IMR-90 (cell line): Measurements from ENCODE around the gene TMEM179. TPM values are rescaled to one million over a fixed set of nuclear protein-coding genes. Genes with fewer than 3 reads are reported as not detected.

Experiments used
- ATAC-seq: fragments of 200-7000 bp; cut with Tn5 transposase; 2 replicates; pipeline ENCODE4 v1.9.1; 2020; ENCODE audit warnings: low read depth, mild to moderate bottlenecking, moderate library complexity
- BruUV-seq: library from RNA; stranded (reverse); fragments of 400-500 nt; replicated peaks from 2 replicates; lab custom pipeline; 2021; lab: Mats Ljungman, UMichigan
- CTCF ChIA-PET: fragments of 300-600 bp; formaldehyde crosslinking; extraction: SDS; loops from one replicate; lab custom pipeline; 2021; ENCODE audit warnings: antibody characterized with exemption; lab: Yijun Ruan, JAX
- POLR2A ChIA-PET: fragments of 300-600 bp; sonication (Branson Sonifier 250); formaldehyde crosslinking; loops from one replicate; lab custom pipeline; 2022; ENCODE audit warnings: antibody characterized with exemption; ENCODE audit not compliant: unreplicated experiment; lab: Charles Lee
- DNase-seq: peaks from one replicate; pipeline ENCODE4 v3.0.0; 2013
- H2AFZ ChIP-seq: replicated peaks from 2 replicates; pipeline ENCODE3; 2013; ENCODE audit warnings: low read length, mild to moderate bottlenecking; ENCODE audit not compliant: poor library complexity
- H2AK5ac ChIP-seq: 2 replicates; pipeline ENCODE4 v1.6.1; 2013; ENCODE audit warnings: low read depth, low read length, inconsistent platforms
- H2AK9ac ChIP-seq: replicated peaks from 2 replicates; pipeline ENCODE3; 2013; ENCODE audit warnings: mild to moderate bottlenecking, low read depth, low read length, moderate library complexity; ENCODE audit not compliant: poor library complexity
- H2BK120ac ChIP-seq: 2 replicates; pipeline ENCODE4 v1.6.1; 2013; ENCODE audit warnings: low read depth, low read length, inconsistent platforms
- H2BK15ac ChIP-seq: 3 replicates; pipeline ENCODE4 v1.6.1; 2013; ENCODE audit warnings: low read depth, low read length, inconsistent platforms
- H2BK20ac ChIP-seq: 2 replicates; pipeline ENCODE4 v1.6.1; 2013; ENCODE audit warnings: low read depth, mild to moderate bottlenecking, inconsistent platforms, low read length, moderate library complexity
- H2BK5ac ChIP-seq: 2 replicates; pipeline ENCODE4 v1.6.1; 2013; ENCODE audit warnings: mild to moderate bottlenecking, low read depth, low read length, inconsistent platforms; ENCODE audit not compliant: poor library complexity, severe bottlenecking
- H3K14ac ChIP-seq: replicated peaks from 2 replicates; pipeline ENCODE4 v1.6.1; 2013; ENCODE audit warnings: low read depth, low read length, inconsistent platforms
- H3K18ac ChIP-seq: 2 replicates; pipeline ENCODE4 v1.6.1; 2013; ENCODE audit warnings: low read depth, low read length, control low read depth
- H3K23ac ChIP-seq: 2 replicates; pipeline ENCODE4 v1.6.1; 2013; ENCODE audit warnings: low read depth, low read length, inconsistent platforms
- H3K27ac ChIP-seq: 2 replicates; pipeline ENCODE4 v1.5.1; 2013; ENCODE audit warnings: mild to moderate bottlenecking, control low read depth, low read length; ENCODE audit not compliant: insufficient read depth
- H3K27me3 ChIP-seq: 2 replicates; pipeline ENCODE4 v1.6.1; 2013; ENCODE audit warnings: low read length; ENCODE audit not compliant: control insufficient read depth, insufficient read depth
- H3K36me3 ChIP-seq: 2 replicates; pipeline ENCODE4 v1.6.1; 2013; ENCODE audit warnings: low read length, mixed read lengths; ENCODE audit not compliant: control insufficient read depth, insufficient read depth
- H3K4ac ChIP-seq: 2 replicates; pipeline ENCODE4 v1.6.1; 2013; ENCODE audit warnings: low read depth, low read length, inconsistent platforms
- H3K4me1 ChIP-seq: 2 replicates; pipeline ENCODE4 v1.6.1; 2013; ENCODE audit warnings: low read length, mixed read lengths; ENCODE audit not compliant: control insufficient read depth, insufficient read depth
- H3K4me2 ChIP-seq: 2 replicates; pipeline ENCODE4 v1.6.1; 2013; ENCODE audit warnings: low read depth, mild to moderate bottlenecking, control low read depth, low read length, moderate library complexity
- H3K4me3 ChIP-seq: 2 replicates; pipeline ENCODE4 v1.5.1; 2013; ENCODE audit warnings: low read depth, mild to moderate bottlenecking, control low read depth, low read length, moderate library complexity; ENCODE audit not compliant: insufficient read depth
- H3K56ac ChIP-seq: 2 replicates; pipeline ENCODE4 v1.6.1; 2013; ENCODE audit warnings: low read length, inconsistent platforms; ENCODE audit not compliant: insufficient read depth; ENCODE audit errors: extremely low read depth
- H3K79me1 ChIP-seq, 2 experiments: 2 replicates each; pipeline ENCODE4 v1.6.1; 2013; ENCODE audit warnings: low read length in 2 of 2, inconsistent platforms in 1 of 2, low read depth in 1 of 2
- H3K9ac ChIP-seq: 2 replicates; pipeline ENCODE4 v1.6.1; 2013; ENCODE audit warnings: low read depth, low read length, control low read depth
- H3K9me1 ChIP-seq: 2 replicates; pipeline ENCODE4 v1.6.1; 2013; ENCODE audit warnings: low read length, inconsistent platforms; ENCODE audit not compliant: insufficient read depth
- H3K9me3 ChIP-seq: 2 replicates; pipeline ENCODE4 v1.6.1; 2013; ENCODE audit warnings: low read length; ENCODE audit not compliant: control insufficient read depth, insufficient read depth
- H4K20me1 ChIP-seq: 2 replicates; pipeline ENCODE4 v1.6.1; 2013; ENCODE audit warnings: low read length, inconsistent platforms; ENCODE audit not compliant: insufficient read depth
- H4K5ac ChIP-seq: 2 replicates; pipeline ENCODE4 v1.6.1; 2013; ENCODE audit warnings: mild to moderate bottlenecking, low read depth, low read length, control low read depth
- H4K8ac ChIP-seq, 2 experiments: 2 replicates each; pipeline ENCODE4 v1.6.1; 2013; ENCODE audit warnings: low read depth in 2 of 2, low read length in 2 of 2, control low read depth in 1 of 2, inconsistent platforms in 1 of 2
- H4K91ac ChIP-seq: 2 replicates; pipeline ENCODE4 v1.6.1; 2013; ENCODE audit warnings: low read depth, low read length, inconsistent platforms; ENCODE audit not compliant: insufficient read depth
- BHLHE40 ChIP-seq: fragments of 150-350 bp; IDR thresholded peaks from 2 replicates; pipeline ENCODE4 v1.6.1; 2016; ENCODE audit warnings: mild to moderate bottlenecking, low read depth, low read length
- MAFK ChIP-seq: IDR thresholded peaks from 2 replicates; pipeline ENCODE4 v1.6.1; 2012; ENCODE audit warnings: low read depth, low read length, improper control_type of control experiment
- NFE2L2 ChIP-seq: fragments of 150-350 bp; IDR thresholded peaks from 2 replicates; pipeline ENCODE4 v1.6.1; 2016; ENCODE audit warnings: low read depth, mild to moderate bottlenecking, low read length
- WGBS, 2 experiments: methylation state at CpG; one replicate each; pipeline versions ENCODE4 v1.1.5 to v1.1.7; 2013; ENCODE audit warnings: missing lambda C conversion rate in 2 of 2; ENCODE audit not compliant: insufficient read length in 1 of 2; ENCODE audit errors: extremely low coverage in 2 of 2; 5-methylcytosine and 5-hydroxymethylcytosine counted together
- dilution Hi-C: fragments of 300-500 bp; cut with HindIII; formaldehyde crosslinking; loops from one replicate; pipeline ENCODE4 v1.14.3; 2018; ENCODE audit warnings: low sequenced_read_pairs; ENCODE audit not compliant: unreplicated experiment
- in situ Hi-C: fragments of 300-500 bp; cut with MboI; formaldehyde crosslinking; loops from 3 replicates; pipeline ENCODE4 v1.14.3; 2019; ENCODE audit warnings: low sequenced_read_pairs, inconsistent platforms, mixed read lengths
- intact Hi-C: fragments of 100-400 bp; cut with micrococcal nuclease; formaldehyde crosslinking; loops from 2 replicates; pipeline ENCODE4 v1.10.0; 2022
- polyA plus RNA-seq, 3 experiments: library from polyadenylated mRNA; depleted of rRNA; stranded (reverse); fragments of >200 nt; gene quantifications; 2 replicates each; pipeline ENCODE4 v1.2.3, GENCODE V29; 2012; ENCODE audit warnings: low replicate concordance in 1 of 3
- total RNA-seq: library from RNA; depleted of rRNA; stranded (reverse); fragments of >200 nt; gene quantifications from 2 replicates; pipeline ENCODE4 v1.2.3, GENCODE V29; 2012

TMEM179 gene
- total and polyA plus RNA-seq, 2 of the 4 experiments (the other 2 are of a cell fraction): not detected

GRCh38 chr14:104597576-104597975, 7.0 kb downstream of the TMEM179 start:
- no peak overlapping the region for H3K9ac ChIP-seq
- H3K14ac ChIP-seq: no peak overlapping the region
- H3K27ac ChIP-seq: no peak overlapping the region
- no peaks in the 10 kb centered on the region for H3K9me3 ChIP-seq
- no peak overlapping the region for H2AK9ac ChIP-seq
- no peak overlapping the region for H3K4ac ChIP-seq
- peaks cover 8% of the 10 kb centered on the region; the same call in 1 of the 2 replicates for H3K27me3 ChIP-seq
- no peaks in the 10 kb centered on the region for H3K4me1 ChIP-seq
- no peak overlapping the region for H3K23ac ChIP-seq
- DNase-seq (no peak), ATAC-seq (no peak)
- no peak overlapping the region for H3K4me3 ChIP-seq
- no peaks in the 10 kb centered on the region for H4K20me1 ChIP-seq
- ChIA-PET POLR2A (interaction anchor here (0.6 kb wide), 1 partner anchor 469 kb away, joined by 8 read pairs; no protein-coding TSS in a partner anchor), CTCF (no interaction called here)
- no peak overlapping the region for H2AFZ ChIP-seq
- BruUV-seq: no TSS peak
- H3K36me3 ChIP-seq: no peaks in the 10 kb centered on the region
- H2BK120ac ChIP-seq: no peak overlapping the region
- no peak overlapping the region for H3K4me2 ChIP-seq
- in situ Hi-C loops: no loop called here
- TF ChIP-seq NFE2L2 (no peak), BHLHE40 (no peak), MAFK (no peak)
- no peak overlapping the region for H2BK5ac ChIP-seq
- H4K8ac ChIP-seq: no peak overlapping the region
- H2BK15ac ChIP-seq: no peak overlapping the region
- 86% methylated on average over 5 of the region's 11 CpGs; no CpG with 5 or more reads in 1 of the 2 experiments for WGBS, 2 experiments
- dilution Hi-C loops: no loop called here
- no peak overlapping the region for H2AK5ac ChIP-seq
- no peak overlapping the region for H4K91ac ChIP-seq
- no peak overlapping the region for H3K18ac ChIP-seq
- H3K56ac ChIP-seq: no peak overlapping the region
- H2BK20ac ChIP-seq: no peak overlapping the region
- intact Hi-C loops: no loop called here
- H3K9me1 ChIP-seq: no peaks in the 10 kb centered on the region
- H4K5ac ChIP-seq: no peak overlapping the region
- no peaks in the 10 kb centered on the region for H3K79me1 ChIP-seq
